UCSD-AML1 (cell line): ENCODE data around the gene HRCT1.
"Not testable (repeated sequence)": the region's sequence is repeated elsewhere in the genome, so short reads cannot be mapped to it uniquely, and the experiment has no call there.

Experiments
- DNase-seq: peaks from one replicate; lab custom pipeline; 2025; ENCODE audit not compliant: unreplicated experiment; lab: John Stamatoyannopoulos, UW

HRCT1 gene

GRCh38 chr9:35896570-35896969, 9.4 kb upstream of the HRCT1 start:
- DNase-seq, result no peak

- DNase-seq, result not testable (repeated sequence)
Observed at GRCh38 chr9:35897376-35898099, 8.5 kb upstream of the HRCT1 start.

- no peak for DNase-seq
Observed at GRCh38 chr9:35898337-35898736, 7.7 kb upstream of the HRCT1 start.

GRCh38 chr9:35899021-35899420, 7.0 kb upstream of the HRCT1 start:
- no peak for DNase-seq

GRCh38 chr9:35903049-35903448, 3.0 kb upstream of the HRCT1 start:
- no peak for DNase-seq

GRCh38 chr9:35904338-35904737, 1.7 kb upstream of the HRCT1 start:
- DNase-seq, result no peak

GRCh38 chr9:35905051-35905781, 786 bp upstream of the HRCT1 start:
- no peak for DNase-seq

- DNase-seq, result no peak
Observed at GRCh38 chr9:35906923-35907699, 1.1 kb downstream of the HRCT1 start.

- peak; percentile 74 for DNase-seq
Observed at GRCh38 chr9:35907711-35908503, 1.9 kb downstream of the HRCT1 start.

GRCh38 chr9:35908504-35909125, 2.6 kb downstream of the HRCT1 start:
- DNase-seq, result no peak

GRCh38 chr9:35909274-35909673, 3.3 kb downstream of the HRCT1 start, which contains the start of gene SPAAR:
TSS of gene SPAAR (plus strand) at chr9:35909490. CDS start at chr9:35910464, 974 bp downstream.
- no peak for DNase-seq

- DNase-seq, result no peak
Observed at GRCh38 chr9:35909687-35910612, 3.9 kb downstream of the HRCT1 start.

GRCh38 chr9:35910613-35911359, 4.8 kb downstream of the HRCT1 start:
- DNase-seq, result peak; percentile 58

GRCh38 chr9:35911690-35912089, 5.7 kb downstream of the HRCT1 start:
- DNase-seq, result no peak

GRCh38 chr9:35912791-35913400, 6.9 kb downstream of the HRCT1 start:
- no peak for DNase-seq

GRCh38 chr9:35913429-35913828, 7.4 kb downstream of the HRCT1 start:
- not testable (repeated sequence) for DNase-seq

GRCh38 chr9:35914301-35914807, 8.4 kb downstream of the HRCT1 start:
- no peak for DNase-seq

- DNase-seq, result no peak
Observed at GRCh38 chr9:35915681-35916294, 9.8 kb downstream of the HRCT1 start.
